PC-3 (cell line): Measurements from ENCODE around the gene ZNF296.

Experiments used
- EZH2phosphoT487 ChIP-seq: fragments of 300-600 bp; sonication (generic); IDR thresholded peaks from 2 replicates; pipeline ENCODE4 v1.6.1; 2018; ENCODE audit warnings: mild to moderate bottlenecking, antibody characterized with exemption, low read length, borderline replicate concordance
- TF ChIP-seq, protein P1 (sequence below): fragments of 300-600 bp; sonication (generic); conservative IDR thresholded peaks from 2 replicates; pipeline ENCODE4 v1.5.1; 2017; ENCODE audit warnings: antibody characterized with exemption, low read depth, mild to moderate bottlenecking, low read length

DNA sequence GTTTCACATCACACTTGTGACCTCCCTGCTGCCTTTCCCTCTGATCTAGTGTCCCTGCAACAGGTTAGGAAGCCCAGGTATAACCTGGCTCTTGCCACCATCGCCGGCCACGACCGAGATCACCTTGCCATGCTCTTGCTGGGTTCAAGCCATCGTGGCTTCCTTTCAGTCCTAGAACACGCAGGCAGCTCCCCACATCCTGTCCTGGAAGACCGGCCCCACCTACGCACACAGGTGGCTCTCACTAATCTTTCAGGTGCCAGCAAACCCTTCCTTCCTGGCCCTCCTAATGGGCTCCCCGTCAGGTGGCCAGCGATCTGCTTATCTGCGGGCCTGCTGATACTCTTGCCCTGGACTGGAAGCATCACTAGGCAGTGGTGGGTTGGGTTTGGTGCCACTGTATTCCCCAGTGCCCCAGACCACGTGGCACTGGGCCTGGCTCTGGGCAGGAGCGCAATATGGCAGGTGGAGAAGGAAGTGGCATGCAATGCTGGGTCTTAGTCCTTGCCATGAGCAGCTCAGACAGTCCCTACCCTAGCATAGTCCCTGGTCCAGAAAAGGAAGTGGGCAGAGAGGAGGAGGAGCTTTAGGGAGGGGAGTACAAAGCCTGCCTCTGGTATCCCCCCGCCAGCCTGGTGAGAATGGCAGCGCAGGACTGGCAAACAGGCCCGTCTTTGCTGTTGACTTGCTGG lies 28.5 kb upstream of the ZNF296 start:
- TF ChIP-seq EZH2phosphoT487, result no peak
- TF ChIP-seq, protein P1, sequence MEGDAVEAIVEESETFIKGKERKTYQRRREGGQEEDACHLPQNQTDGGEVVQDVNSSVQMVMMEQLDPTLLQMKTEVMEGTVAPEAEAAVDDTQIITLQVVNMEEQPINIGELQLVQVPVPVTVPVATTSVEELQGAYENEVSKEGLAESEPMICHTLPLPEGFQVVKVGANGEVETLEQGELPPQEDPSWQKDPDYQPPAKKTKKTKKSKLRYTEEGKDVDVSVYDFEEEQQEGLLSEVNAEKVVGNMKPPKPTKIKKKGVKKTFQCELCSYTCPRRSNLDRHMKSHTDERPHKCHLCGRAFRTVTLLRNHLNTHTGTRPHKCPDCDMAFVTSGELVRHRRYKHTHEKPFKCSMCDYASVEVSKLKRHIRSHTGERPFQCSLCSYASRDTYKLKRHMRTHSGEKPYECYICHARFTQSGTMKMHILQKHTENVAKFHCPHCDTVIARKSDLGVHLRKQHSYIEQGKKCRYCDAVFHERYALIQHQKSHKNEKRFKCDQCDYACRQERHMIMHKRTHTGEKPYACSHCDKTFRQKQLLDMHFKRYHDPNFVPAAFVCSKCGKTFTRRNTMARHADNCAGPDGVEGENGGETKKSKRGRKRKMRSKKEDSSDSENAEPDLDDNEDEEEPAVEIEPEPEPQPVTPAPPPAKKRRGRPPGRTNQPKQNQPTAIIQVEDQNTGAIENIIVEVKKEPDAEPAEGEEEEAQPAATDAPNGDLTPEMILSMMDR, result no peak
